Neural cell (in vitro differentiated cells): ENCODE data around the gene NHSL1. TPM values are rescaled to one million over a fixed set of nuclear protein-coding genes. Genes with fewer than 3 reads are reported as not detected.

ENCODE experiments used
- H2AFZ ChIP-seq: fragments of 200-600, 300-800 bp; sonication (generic), shearing (Covaris generic); 2 replicates; pipeline ENCODE4 v1.6.0; 2014; ENCODE audit warnings: low read depth, mild to moderate bottlenecking, antibody characterized with exemption, low read length, moderate library complexity
- H3F3A ChIP-seq: fragments of 200-600 bp; shearing (Covaris generic); 2 replicates; pipeline ENCODE4 v1.6.1; 2016; ENCODE audit warnings: mild to moderate bottlenecking, moderate library complexity, mixed read lengths, antibody characterized with exemption, low read length; ENCODE audit not compliant: insufficient read depth, poor library complexity, severe bottlenecking
- H3K27ac ChIP-seq: fragments of 200-600, 300-800 bp; sonication (generic), shearing (Covaris generic); 2 replicates; pipeline ENCODE4 v1.5.1; 2014; ENCODE audit warnings: mild to moderate bottlenecking, low read length, moderate library complexity
- H3K27me3 ChIP-seq: fragments of 300-800, 200-600 bp; sonication (generic), shearing (Covaris generic); 2 replicates; pipeline ENCODE4 v1.6.0; 2014; ENCODE audit warnings: mild to moderate bottlenecking, low read depth, low read length, moderate library complexity; ENCODE audit not compliant: insufficient read depth
- H3K36me3 ChIP-seq: fragments of 300-800, 200-600 bp; sonication (generic), shearing (Covaris generic); 2 replicates; pipeline ENCODE4 v1.5.1; 2014; ENCODE audit warnings: mild to moderate bottlenecking, antibody characterized with exemption, low read length, moderate library complexity; ENCODE audit not compliant: insufficient read depth
- H3K4me2 ChIP-seq: fragments of 300-800, 200-600 bp; sonication (generic), shearing (Covaris generic); 2 replicates; pipeline ENCODE4 v1.6.0; 2014; ENCODE audit warnings: mild to moderate bottlenecking, low read length
- H3K4me3 ChIP-seq: fragments of 300-800, 200-600 bp; sonication (generic), shearing (Covaris generic); 2 replicates; pipeline ENCODE4 v1.5.1; 2014; ENCODE audit warnings: mild to moderate bottlenecking, low read length, moderate library complexity
- H3K79me2 ChIP-seq: fragments of 200-600 bp; shearing (Covaris generic); replicated peaks from 2 replicates; pipeline ENCODE4 v1.6.0; 2014; ENCODE audit warnings: mild to moderate bottlenecking, low read length, moderate library complexity; ENCODE audit not compliant: insufficient read depth
- H3K9ac ChIP-seq: fragments of 300-800, 200-600 bp; sonication (generic), shearing (Covaris generic); 2 replicates; pipeline ENCODE4 v1.6.1; 2016; ENCODE audit warnings: mild to moderate bottlenecking, low read length, mixed read lengths
- H3K9me2 ChIP-seq: fragments of 200-600 bp; shearing (Covaris generic); 2 replicates; pipeline ENCODE4 v1.6.1; 2016; ENCODE audit warnings: mild to moderate bottlenecking, low read length, mixed read lengths; ENCODE audit not compliant: insufficient read depth
- H3K9me3 ChIP-seq: fragments of 200-600, 300-800 bp; sonication (generic), shearing (Covaris generic); 2 replicates; pipeline ENCODE4 v1.6.1; 2016; ENCODE audit warnings: mild to moderate bottlenecking, mixed run types, low read length, moderate library complexity, mixed read lengths
- H4K20me1 ChIP-seq: fragments of 200-600 bp; shearing (Covaris generic); 2 replicates; pipeline ENCODE4 v1.6.1; 2016; ENCODE audit warnings: mild to moderate bottlenecking, mixed run types; ENCODE audit not compliant: insufficient read depth
- EP300 ChIP-seq: fragments of 450-650 bp; conservative IDR thresholded peaks from 2 replicates; pipeline ENCODE4 v1.6.1; 2014; ENCODE audit warnings: antibody characterized with exemption, mild to moderate bottlenecking, moderate library complexity; ENCODE audit not compliant: poor library complexity, severe bottlenecking
- EZH2 ChIP-seq: fragments of 200-600, 300-800 bp; shearing (Covaris generic), sonication (generic); IDR thresholded peaks from 2 replicates; pipeline ENCODE4 v1.6.1; 2014; ENCODE audit warnings: antibody characterized with exemption, low read length, borderline replicate concordance, mild to moderate bottlenecking; ENCODE audit not compliant: insufficient read depth, poor library complexity, severe bottlenecking
- MXI1 ChIP-seq: fragments of 450-650 bp; conservative IDR thresholded peaks from 2 replicates; pipeline ENCODE4 v1.6.1; 2014; ENCODE audit warnings: antibody characterized with exemption, mild to moderate bottlenecking; ENCODE audit not compliant: poor library complexity, severe bottlenecking
- POLR2AphosphoS5 ChIP-seq: IDR thresholded peaks from 2 replicates; pipeline ENCODE4 v1.6.1; 2012
- RAD21 ChIP-seq: fragments of 450-650 bp; conservative IDR thresholded peaks from 2 replicates; pipeline ENCODE4 v1.6.1; 2014; ENCODE audit warnings: antibody characterized with exemption, mild to moderate bottlenecking, moderate library complexity
- SMC3 ChIP-seq: fragments of 450-650 bp; conservative IDR thresholded peaks from 2 replicates; pipeline ENCODE4 v1.6.1; 2014; ENCODE audit warnings: antibody characterized with exemption, mild to moderate bottlenecking, moderate library complexity; ENCODE audit not compliant: poor library complexity
- TAF1 ChIP-seq: IDR thresholded peaks from 2 replicates; pipeline ENCODE4 v1.6.1; 2012; ENCODE audit warnings: low read depth
- polyA plus RNA-seq: library from polyadenylated mRNA; depleted of rRNA; stranded (reverse); fragments of >200 nt; gene quantifications from 2 replicates; pipeline ENCODE4 v1.2.3, GENCODE V29; 2014
- TF ChIP-seq, protein P1 (sequence below): fragments of 450-650 bp; IDR thresholded peaks from 2 replicates; pipeline ENCODE4 v1.5.1; 2014; ENCODE audit warnings: antibody characterized with exemption, mild to moderate bottlenecking, moderate library complexity; ENCODE audit not compliant: poor library complexity, severe bottlenecking
- TF ChIP-seq, protein P2 (sequence below): IDR thresholded peaks from 2 replicates; pipeline ENCODE4 v1.6.1; 2012; ENCODE audit warnings: borderline replicate concordance

NHSL1 gene
- polyA plus RNA-seq, 1 donor from 2014 or later = 2.4 TPM

DNA sequence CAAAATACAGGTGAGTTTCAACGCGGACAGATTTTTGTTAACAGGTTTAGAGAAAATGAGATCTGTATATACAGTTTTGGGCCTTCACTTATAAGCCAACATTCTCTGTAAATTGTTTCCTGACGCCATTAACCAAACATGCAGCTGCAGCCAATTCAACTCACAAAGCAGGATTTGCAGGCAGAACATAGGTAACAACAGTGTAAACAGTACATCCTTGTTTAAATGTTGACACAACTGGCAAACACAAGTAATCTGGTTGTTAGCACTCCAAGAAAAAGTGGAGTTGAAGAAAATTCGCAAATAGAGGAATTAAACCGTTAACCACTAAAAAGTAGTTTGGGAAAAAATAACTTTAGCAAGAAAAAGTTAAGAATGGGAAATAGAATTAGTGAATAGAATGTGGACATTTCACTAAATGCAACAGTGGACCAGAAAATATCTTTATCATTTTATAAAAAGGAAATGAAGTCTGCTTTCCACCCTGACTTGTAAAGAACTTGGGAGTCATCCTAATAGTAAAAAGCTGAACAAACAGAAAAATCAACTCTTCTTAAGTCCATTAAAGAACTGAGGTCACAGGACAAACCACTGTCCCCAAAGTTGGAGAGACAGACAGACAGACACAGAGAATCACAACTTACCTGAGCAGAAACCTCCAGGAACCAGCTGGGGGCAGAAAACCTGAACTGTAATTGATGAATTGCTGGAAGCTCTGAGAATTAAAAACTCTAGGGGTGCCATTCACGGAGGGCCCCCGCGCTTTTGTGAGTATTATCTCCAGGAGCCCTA, 111.5 kb downstream of the NHSL1 start:
- Histone ChIP-seq H3K79me2 (no peaks in the 10 kb centered on the region), H2AFZ (no peak overlapping the region), H3K9me2 (no peaks in the 10 kb centered on the region), H3K27ac (no peak overlapping the region), H3F3A (no peaks in the 10 kb centered on the region), H3K9me3 (no peaks in the 10 kb centered on the region), H4K20me1 (no peaks in the 10 kb centered on the region), H3K27me3 (no peaks in the 10 kb centered on the region), H3K36me3 (no peaks in the 10 kb centered on the region), H3K9ac (no peak overlapping the region), H3K4me3 (no peak overlapping the region), H3K4me2 (no peak overlapping the region)
- TF ChIP-seq EP300 (no peak), EZH2 (no peak), SMC3 (no peak), MXI1 (no peak), POLR2AphosphoS5 (no peak), TAF1 (no peak), RAD21 (no peak)
- TF ChIP-seq, protein P1, sequence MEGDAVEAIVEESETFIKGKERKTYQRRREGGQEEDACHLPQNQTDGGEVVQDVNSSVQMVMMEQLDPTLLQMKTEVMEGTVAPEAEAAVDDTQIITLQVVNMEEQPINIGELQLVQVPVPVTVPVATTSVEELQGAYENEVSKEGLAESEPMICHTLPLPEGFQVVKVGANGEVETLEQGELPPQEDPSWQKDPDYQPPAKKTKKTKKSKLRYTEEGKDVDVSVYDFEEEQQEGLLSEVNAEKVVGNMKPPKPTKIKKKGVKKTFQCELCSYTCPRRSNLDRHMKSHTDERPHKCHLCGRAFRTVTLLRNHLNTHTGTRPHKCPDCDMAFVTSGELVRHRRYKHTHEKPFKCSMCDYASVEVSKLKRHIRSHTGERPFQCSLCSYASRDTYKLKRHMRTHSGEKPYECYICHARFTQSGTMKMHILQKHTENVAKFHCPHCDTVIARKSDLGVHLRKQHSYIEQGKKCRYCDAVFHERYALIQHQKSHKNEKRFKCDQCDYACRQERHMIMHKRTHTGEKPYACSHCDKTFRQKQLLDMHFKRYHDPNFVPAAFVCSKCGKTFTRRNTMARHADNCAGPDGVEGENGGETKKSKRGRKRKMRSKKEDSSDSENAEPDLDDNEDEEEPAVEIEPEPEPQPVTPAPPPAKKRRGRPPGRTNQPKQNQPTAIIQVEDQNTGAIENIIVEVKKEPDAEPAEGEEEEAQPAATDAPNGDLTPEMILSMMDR = no peak
- TF ChIP-seq, protein P2, sequence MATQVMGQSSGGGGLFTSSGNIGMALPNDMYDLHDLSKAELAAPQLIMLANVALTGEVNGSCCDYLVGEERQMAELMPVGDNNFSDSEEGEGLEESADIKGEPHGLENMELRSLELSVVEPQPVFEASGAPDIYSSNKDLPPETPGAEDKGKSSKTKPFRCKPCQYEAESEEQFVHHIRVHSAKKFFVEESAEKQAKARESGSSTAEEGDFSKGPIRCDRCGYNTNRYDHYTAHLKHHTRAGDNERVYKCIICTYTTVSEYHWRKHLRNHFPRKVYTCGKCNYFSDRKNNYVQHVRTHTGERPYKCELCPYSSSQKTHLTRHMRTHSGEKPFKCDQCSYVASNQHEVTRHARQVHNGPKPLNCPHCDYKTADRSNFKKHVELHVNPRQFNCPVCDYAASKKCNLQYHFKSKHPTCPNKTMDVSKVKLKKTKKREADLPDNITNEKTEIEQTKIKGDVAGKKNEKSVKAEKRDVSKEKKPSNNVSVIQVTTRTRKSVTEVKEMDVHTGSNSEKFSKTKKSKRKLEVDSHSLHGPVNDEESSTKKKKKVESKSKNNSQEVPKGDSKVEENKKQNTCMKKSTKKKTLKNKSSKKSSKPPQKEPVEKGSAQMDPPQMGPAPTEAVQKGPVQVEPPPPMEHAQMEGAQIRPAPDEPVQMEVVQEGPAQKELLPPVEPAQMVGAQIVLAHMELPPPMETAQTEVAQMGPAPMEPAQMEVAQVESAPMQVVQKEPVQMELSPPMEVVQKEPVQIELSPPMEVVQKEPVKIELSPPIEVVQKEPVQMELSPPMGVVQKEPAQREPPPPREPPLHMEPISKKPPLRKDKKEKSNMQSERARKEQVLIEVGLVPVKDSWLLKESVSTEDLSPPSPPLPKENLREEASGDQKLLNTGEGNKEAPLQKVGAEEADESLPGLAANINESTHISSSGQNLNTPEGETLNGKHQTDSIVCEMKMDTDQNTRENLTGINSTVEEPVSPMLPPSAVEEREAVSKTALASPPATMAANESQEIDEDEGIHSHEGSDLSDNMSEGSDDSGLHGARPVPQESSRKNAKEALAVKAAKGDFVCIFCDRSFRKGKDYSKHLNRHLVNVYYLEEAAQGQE = no peak

GRCh38 chr6:138386897-138387296, 112.4 kb downstream of the NHSL1 start:
- no peak overlapping the region for H2AFZ ChIP-seq
- no peaks in the 10 kb centered on the region for H3F3A ChIP-seq
- H3K27me3 ChIP-seq = no peaks in the 10 kb centered on the region
- no peaks in the 10 kb centered on the region for H4K20me1 ChIP-seq
- H3K27ac ChIP-seq = no peak overlapping the region
- H3K9me3 ChIP-seq = no peaks in the 10 kb centered on the region
- H3K4me3 ChIP-seq = no peak overlapping the region
- H3K4me2 ChIP-seq = no peak overlapping the region
- H3K79me2 ChIP-seq = no peaks in the 10 kb centered on the region
- H3K36me3 ChIP-seq = no peaks in the 10 kb centered on the region
- H3K9me2 ChIP-seq = no peaks in the 10 kb centered on the region
- TF ChIP-seq POLR2AphosphoS5 (no peak), MXI1 (no peak), SMC3 (no peak), TAF1 (no peak), RAD21 (no peak), EP300 (no peak), EZH2 (no peak)
- TF ChIP-seq, protein P1 = no peak
- TF ChIP-seq, protein P2 = no peak
- H3K9ac ChIP-seq = no peak overlapping the region
